Glutamatergic neuron (in vitro differentiated cells): ENCODE data around the gene LRRC26. TPM values are rescaled to one million over a fixed set of nuclear protein-coding genes. Genes with fewer than 3 reads are reported as not detected.

Source experiments
- DNase-seq: peaks from one replicate; pipeline ENCODE4 v3.0.0; 2022
- H3K27ac Mint-ChIP-seq: one replicate; pipeline ENCODE4 v1.8.0; 2020; ENCODE audit warnings: mild to moderate bottlenecking, mixed read lengths, inconsistent platforms; ENCODE audit not compliant: unreplicated experiment
- H3K27me3 Mint-ChIP-seq: one replicate; pipeline ENCODE4 v1.8.0; 2020; ENCODE audit warnings: mild to moderate bottlenecking, moderate library complexity, mixed read lengths, inconsistent platforms; ENCODE audit not compliant: unreplicated experiment
- H3K36me3 Mint-ChIP-seq: one replicate; pipeline ENCODE4 v1.8.0; 2020; ENCODE audit warnings: mild to moderate bottlenecking, mixed read lengths, inconsistent platforms; ENCODE audit not compliant: unreplicated experiment
- H3K4me1 Mint-ChIP-seq: one replicate; pipeline ENCODE4 v1.8.0; 2020; ENCODE audit warnings: mild to moderate bottlenecking, low read depth, mixed read lengths, inconsistent platforms; ENCODE audit not compliant: unreplicated experiment
- H3K4me3 Mint-ChIP-seq: one replicate; pipeline ENCODE4 v1.8.0; 2020; ENCODE audit warnings: mild to moderate bottlenecking, mixed read lengths, inconsistent platforms; ENCODE audit not compliant: unreplicated experiment
- H3K9me3 Mint-ChIP-seq: one replicate; pipeline ENCODE4 v1.8.0; 2020; ENCODE audit warnings: mild to moderate bottlenecking, moderate library complexity, mixed read lengths, inconsistent platforms; ENCODE audit not compliant: unreplicated experiment
- total RNA-seq: library from RNA; stranded (reverse); fragmentation: NEBNext Ultra II Directional; extraction: Animal tissue kit (Norgen Biotek cat#: 25700); gene quantifications from one replicate; pipeline ENCODE4 v1.2.1, GENCODE V29; 2021; ENCODE audit not compliant: unreplicated experiment
- TF ChIP-seq, protein P1 (sequence below): fragments of 200-600 bp; sonication (generic); IDR thresholded peaks from one replicate; pipeline ENCODE4 v1.5.0; 2021; ENCODE audit not compliant: partially characterized antibody, unreplicated experiment

The LRRC26 gene
- total RNA-seq, 1 donor from 2014 or later = 0.98 TPM

- H3K27ac Mint-ChIP-seq = no peak overlapping the region
- peaks cover 4% of the 10 kb centered on the region for H3K4me1 Mint-ChIP-seq
- H3K4me3 Mint-ChIP-seq = peak overlapping the region; percentile 59
- no peak for DNase-seq
- TF ChIP-seq, protein P1, sequence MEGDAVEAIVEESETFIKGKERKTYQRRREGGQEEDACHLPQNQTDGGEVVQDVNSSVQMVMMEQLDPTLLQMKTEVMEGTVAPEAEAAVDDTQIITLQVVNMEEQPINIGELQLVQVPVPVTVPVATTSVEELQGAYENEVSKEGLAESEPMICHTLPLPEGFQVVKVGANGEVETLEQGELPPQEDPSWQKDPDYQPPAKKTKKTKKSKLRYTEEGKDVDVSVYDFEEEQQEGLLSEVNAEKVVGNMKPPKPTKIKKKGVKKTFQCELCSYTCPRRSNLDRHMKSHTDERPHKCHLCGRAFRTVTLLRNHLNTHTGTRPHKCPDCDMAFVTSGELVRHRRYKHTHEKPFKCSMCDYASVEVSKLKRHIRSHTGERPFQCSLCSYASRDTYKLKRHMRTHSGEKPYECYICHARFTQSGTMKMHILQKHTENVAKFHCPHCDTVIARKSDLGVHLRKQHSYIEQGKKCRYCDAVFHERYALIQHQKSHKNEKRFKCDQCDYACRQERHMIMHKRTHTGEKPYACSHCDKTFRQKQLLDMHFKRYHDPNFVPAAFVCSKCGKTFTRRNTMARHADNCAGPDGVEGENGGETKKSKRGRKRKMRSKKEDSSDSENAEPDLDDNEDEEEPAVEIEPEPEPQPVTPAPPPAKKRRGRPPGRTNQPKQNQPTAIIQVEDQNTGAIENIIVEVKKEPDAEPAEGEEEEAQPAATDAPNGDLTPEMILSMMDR = no peak
- peaks cover 2% of the 10 kb centered on the region for H3K27me3 Mint-ChIP-seq
- H3K9me3 Mint-ChIP-seq = peaks cover 10% of the 10 kb centered on the region
- H3K36me3 Mint-ChIP-seq = no peaks in the 10 kb centered on the region
Measured at GRCh38 chr9:137190315-137190856, 20.5 kb upstream of the LRRC26 start.

GRCh38 chr9:137189297-137190295 is 19.7 kb upstream of the LRRC26 start:
- H3K27ac Mint-ChIP-seq = peak overlapping the region; percentile 85
- TF ChIP-seq, protein P1 = no peak
- H3K27me3 Mint-ChIP-seq = peaks cover 2% of the 10 kb centered on the region
- no peak for DNase-seq
- H3K4me3 Mint-ChIP-seq = peak overlapping the region; percentile 96
- peaks cover 10% of the 10 kb centered on the region for H3K9me3 Mint-ChIP-seq
- no peaks in the 10 kb centered on the region for H3K36me3 Mint-ChIP-seq
- peaks cover 4% of the 10 kb centered on the region for H3K4me1 Mint-ChIP-seq

GRCh38 chr9:137188490-137189296 is 18.8 kb upstream of the LRRC26 start, which contains the start of the genes ANAPC2 and SSNA1:
Gene ANAPC2, minus strand, starts transcription at chr9:137188560. Its CDS starts 28 bp downstream, at chr9:137188532.
Gene SSNA1, plus strand, starts transcription at chr9:137188676. Its CDS starts 51 bp downstream, at chr9:137188727.
- Mint-ChIP-seq H3K27ac (peak within 1 kb of the TSS; percentile 85), H3K9me3 (peaks cover 10% of the 10 kb centered on the region), H3K27me3 (peaks cover 2% of the 10 kb centered on the region), H3K4me3 (peak within 1 kb of the TSS; percentile 96), H3K36me3 (no peaks in the 10 kb centered on the region), H3K4me1 (peaks cover 4% of the 10 kb centered on the region)
- TF ChIP-seq, protein P1 = no peak
- peak; percentile 96 for DNase-seq

DNA sequence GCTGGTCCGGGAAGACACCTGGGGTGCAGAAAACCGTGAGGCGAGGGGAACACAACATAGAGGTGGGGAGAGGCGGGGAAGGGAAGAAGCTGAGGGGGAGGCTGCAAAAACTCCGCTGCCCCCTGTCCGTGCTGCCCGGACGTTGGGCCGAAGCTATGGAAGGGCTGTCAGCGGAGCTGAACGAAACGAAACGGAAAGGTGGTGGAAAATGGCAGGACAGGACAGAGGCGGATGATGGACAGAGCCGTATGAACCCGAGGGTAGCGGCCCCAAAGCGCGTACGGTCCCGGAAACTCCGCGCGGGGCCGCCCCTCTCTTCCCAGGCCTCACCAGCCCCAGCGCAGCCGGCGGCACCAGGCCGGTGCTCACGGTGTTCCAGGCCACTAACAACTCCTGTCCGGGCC is 18.2 kb upstream of the LRRC26 start:
- TF ChIP-seq, protein P1 = no peak
- no peak for DNase-seq
- Mint-ChIP-seq H3K27ac (peak overlapping the region; percentile 12), H3K27me3 (peaks cover 2% of the 10 kb centered on the region), H3K9me3 (peaks cover 10% of the 10 kb centered on the region), H3K4me1 (peaks cover 4% of the 10 kb centered on the region), H3K36me3 (no peaks in the 10 kb centered on the region), H3K4me3 (peak overlapping the region; percentile 92)
